Peyer's patch (tissue), 4 donors: Measurements from ENCODE around the gene TES. TPM values are rescaled to one million over a fixed set of nuclear protein-coding genes. Genes with fewer than 3 reads are reported as not detected.

Source experiments
- DNase-seq, 3 donors: peaks; one replicate each; pipeline ENCODE4 v3.0.0-alpha.2; 2017 to 2019
- H3K27ac ChIP-seq, 4 donors: fragments of 200-600 bp; sonication (generic); one replicate each; pipeline ENCODE4 v1.5.1; 2016 to 2019
- H3K27me3 ChIP-seq, 2 donors: fragments of 200-600 bp; sonication (generic); one replicate each; pipeline ENCODE4 v1.5.1; 2019
- H3K36me3 ChIP-seq, 3 donors: fragments of 200-600 bp; sonication (generic); one replicate each; pipeline ENCODE4 v1.5.1; 2016 to 2019
- H3K4me1 ChIP-seq, 4 donors: fragments of 200-600 bp; sonication (generic); one replicate each; pipeline ENCODE4 v1.5.1; 2016 to 2019
- H3K4me3 ChIP-seq, 4 donors: fragments of 200-600 bp; sonication (generic); 1 replicate in 3 of 4; 2 replicates in 1 of 4; pipeline ENCODE4 v1.5.1; 2016 to 2019; ENCODE audit warnings: mild to moderate bottlenecking in 1 of 4
- H3K9me3 ChIP-seq, 4 donors: fragments of 200-600 bp; sonication (generic); one replicate each; pipeline ENCODE4 v1.5.1; 2016 to 2019; ENCODE audit warnings: mild to moderate bottlenecking in 1 of 4
- POLR2A ChIP-seq, 2 donors: fragments of 450-650 bp; IDR thresholded peaks; one replicate each; pipeline ENCODE4 v1.5.1; 2017; ENCODE audit warnings: antibody characterized with exemption in 2 of 2, mild to moderate bottlenecking in 2 of 2, moderate library complexity in 2 of 2
- total RNA-seq, 4 donors: library from RNA; depleted of rRNA; stranded (reverse); fragments of >200 nt; gene quantifications; one replicate each; pipeline ENCODE4 v1.1.0, GENCODE V29; 2016
- TF ChIP-seq, protein P1 (sequence below), 6 experiments: fragments of 450-650 bp in 4 of 6; fragments of 200-600 bp in 2 of 6; sonication (generic) in 1 of 6; IDR thresholded peaks; one replicate each; pipeline ENCODE4 v1.5.1; 2017 to 2019; ENCODE audit warnings: antibody characterized with exemption in 6 of 6, mild to moderate bottlenecking in 3 of 6, moderate library complexity in 1 of 6

The TES gene
- total RNA-seq, 4 donors from 2014 or later: 62.7 to 97.4 (median 69.6) TPM

DNA sequence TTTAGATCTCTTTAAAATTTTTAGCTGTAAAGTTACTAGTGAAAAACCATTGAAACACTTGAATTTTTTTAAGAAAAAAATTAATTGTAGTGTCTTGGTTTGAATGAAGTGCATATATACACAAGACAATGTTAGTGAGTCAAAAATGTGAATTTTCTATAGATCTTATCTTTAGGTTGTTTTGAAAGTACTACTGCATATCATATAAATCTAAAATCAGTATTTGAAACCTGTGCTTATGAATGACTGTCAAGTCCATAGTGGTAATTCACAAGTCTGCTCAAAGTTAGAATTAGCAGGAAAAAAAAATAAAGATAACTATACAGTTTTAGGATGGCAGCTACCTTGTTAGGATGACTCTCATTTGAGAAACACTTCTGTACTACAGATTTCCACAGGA lies 25.0 kb downstream of the TES start:
- Histone ChIP-seq H3K4me1 (peaks cover 0 to 30% (median 3%) of the 10 kb centered on the region in 4 donors), H3K4me3 (no peak overlapping the region)

DNA sequence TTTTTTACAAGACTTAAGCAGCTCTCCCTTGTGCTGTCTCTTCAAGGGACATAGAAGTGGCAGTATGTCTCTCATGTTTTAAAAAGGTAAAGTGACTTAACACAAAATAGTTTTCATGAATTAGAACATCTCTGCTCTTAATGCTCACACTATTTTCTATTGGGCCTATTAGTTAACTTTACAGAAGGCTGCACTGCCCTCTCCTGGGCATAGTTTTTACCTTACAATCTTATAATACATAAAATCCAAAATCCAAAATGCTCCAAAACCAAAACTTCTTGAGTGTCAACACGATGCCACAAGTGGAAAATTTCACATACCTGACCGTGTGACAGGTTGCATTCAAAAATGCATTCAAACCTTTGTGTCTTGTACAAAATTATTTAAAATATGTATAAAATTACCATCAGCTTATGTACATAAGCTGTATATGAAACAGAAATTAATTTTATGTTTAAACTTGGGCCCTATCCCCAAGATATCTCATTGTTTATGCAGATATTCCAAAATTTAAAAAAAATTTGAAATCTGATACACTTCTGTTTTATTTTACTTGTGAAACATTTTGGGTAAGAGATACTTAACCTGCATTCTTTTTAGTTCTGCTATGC lies 25.8 kb downstream of the TES start:
- Histone ChIP-seq H3K9me3 (no peaks in the 10 kb centered on the region), H3K27ac (no peak overlapping the region), H3K4me3 (no peak overlapping the region), H3K4me1 (peaks cover 0 to 25% (median 3%) of the 10 kb centered on the region in 4 donors), H3K36me3 (peaks cover 0 to 7% (median 0%) of the 10 kb centered on the region in 3 donors), H3K27me3 (no peaks in the 10 kb centered on the region)
- peak in 2 of 3 donors; percentile 62 to 79 for DNase-seq
- TF ChIP-seq, protein P1, sequence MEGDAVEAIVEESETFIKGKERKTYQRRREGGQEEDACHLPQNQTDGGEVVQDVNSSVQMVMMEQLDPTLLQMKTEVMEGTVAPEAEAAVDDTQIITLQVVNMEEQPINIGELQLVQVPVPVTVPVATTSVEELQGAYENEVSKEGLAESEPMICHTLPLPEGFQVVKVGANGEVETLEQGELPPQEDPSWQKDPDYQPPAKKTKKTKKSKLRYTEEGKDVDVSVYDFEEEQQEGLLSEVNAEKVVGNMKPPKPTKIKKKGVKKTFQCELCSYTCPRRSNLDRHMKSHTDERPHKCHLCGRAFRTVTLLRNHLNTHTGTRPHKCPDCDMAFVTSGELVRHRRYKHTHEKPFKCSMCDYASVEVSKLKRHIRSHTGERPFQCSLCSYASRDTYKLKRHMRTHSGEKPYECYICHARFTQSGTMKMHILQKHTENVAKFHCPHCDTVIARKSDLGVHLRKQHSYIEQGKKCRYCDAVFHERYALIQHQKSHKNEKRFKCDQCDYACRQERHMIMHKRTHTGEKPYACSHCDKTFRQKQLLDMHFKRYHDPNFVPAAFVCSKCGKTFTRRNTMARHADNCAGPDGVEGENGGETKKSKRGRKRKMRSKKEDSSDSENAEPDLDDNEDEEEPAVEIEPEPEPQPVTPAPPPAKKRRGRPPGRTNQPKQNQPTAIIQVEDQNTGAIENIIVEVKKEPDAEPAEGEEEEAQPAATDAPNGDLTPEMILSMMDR (IDR thresholded peaks at IDR 0.05): peak; percentile 20 to 79 (median 58)
- TF ChIP-seq POLR2A (IDR thresholded peaks at IDR 0.05): no peak

More for the DNA sequence above, 25.0 kb downstream of the TES start:
- TF ChIP-seq, protein P1 (IDR thresholded peaks at IDR 0.05): no peak
- TF ChIP-seq POLR2A (IDR thresholded peaks at IDR 0.05): no peak
- no peaks in the 10 kb centered on the region for H3K27me3 ChIP-seq
- H3K27ac ChIP-seq: no peak overlapping the region
- peaks cover 0 to 7% (median 0%) of the 10 kb centered on the region in 3 donors for H3K36me3 ChIP-seq
- no peaks in the 10 kb centered on the region for H3K9me3 ChIP-seq
- no peak for DNase-seq

DNA sequence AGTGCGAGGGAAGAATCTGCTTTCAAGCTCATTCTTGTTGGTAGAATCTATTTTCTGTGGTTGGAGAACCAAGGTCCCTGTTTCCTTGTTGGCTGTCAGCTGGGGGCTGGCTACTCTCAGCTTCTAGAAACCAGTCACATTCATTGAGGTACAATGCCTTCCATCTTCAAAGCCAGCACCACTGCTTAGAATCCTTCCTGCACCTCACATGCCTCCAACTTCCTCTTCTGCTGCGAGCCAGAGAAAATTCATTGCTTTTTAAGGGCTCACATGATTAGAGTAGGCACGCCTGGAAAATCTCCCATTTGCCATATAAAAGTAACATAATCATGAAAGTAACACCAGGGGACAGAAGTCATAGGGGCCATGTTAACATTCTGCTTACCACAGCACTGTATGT lies 28.7 kb downstream of the TES start:
- Histone ChIP-seq H3K4me1 (peaks cover 0 to 23% (median 0%) of the 10 kb centered on the region in 4 donors), H3K27ac (peak overlapping the region in 1 of 4 donors; percentile 28), H3K9me3 (no peaks in the 10 kb centered on the region), H3K4me3 (no peak overlapping the region), H3K36me3 (peaks cover 0 to 7% (median 0%) of the 10 kb centered on the region in 3 donors), H3K27me3 (no peaks in the 10 kb centered on the region)
- TF ChIP-seq, protein P1 (IDR thresholded peaks at IDR 0.05): no peak
- no peak for TF ChIP-seq POLR2A (IDR thresholded peaks at IDR 0.05)
- DNase-seq: no peak

DNA sequence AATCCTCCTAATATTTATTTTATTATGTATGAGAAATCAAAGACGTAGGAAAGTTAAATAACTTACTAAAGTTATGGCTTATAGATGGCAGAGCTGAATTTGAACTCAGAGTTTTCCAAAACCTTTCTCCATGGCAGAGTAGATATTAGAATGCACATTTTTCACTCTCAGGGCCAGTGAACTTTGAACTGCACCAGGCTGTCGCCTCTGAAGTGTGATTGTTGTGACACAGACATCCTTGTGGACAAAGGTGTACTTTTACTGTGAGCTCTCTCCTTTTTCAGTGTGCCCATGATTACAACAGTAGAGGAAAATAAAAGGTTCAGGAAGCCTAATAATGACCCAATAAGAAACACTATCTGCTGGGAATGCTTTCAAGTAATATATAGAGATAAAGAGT lies 29.1 kb downstream of the TES start:
- Histone ChIP-seq H3K27me3 (no peaks in the 10 kb centered on the region), H3K4me1 (peaks cover 0 to 23% (median 0%) of the 10 kb centered on the region in 4 donors), H3K9me3 (no peaks in the 10 kb centered on the region), H3K4me3 (no peak overlapping the region), H3K36me3 (peaks cover 0 to 10% (median 0%) of the 10 kb centered on the region in 3 donors), H3K27ac (peak overlapping the region in 1 of 4 donors; percentile 28)
- no peak for TF ChIP-seq POLR2A (IDR thresholded peaks at IDR 0.05)
- TF ChIP-seq, protein P1 (IDR thresholded peaks at IDR 0.05): peak in 3 of 6 experiments; percentile 24 to 28 (median 25)
- DNase-seq: peak in 1 of 3 donors; percentile 60

DNA sequence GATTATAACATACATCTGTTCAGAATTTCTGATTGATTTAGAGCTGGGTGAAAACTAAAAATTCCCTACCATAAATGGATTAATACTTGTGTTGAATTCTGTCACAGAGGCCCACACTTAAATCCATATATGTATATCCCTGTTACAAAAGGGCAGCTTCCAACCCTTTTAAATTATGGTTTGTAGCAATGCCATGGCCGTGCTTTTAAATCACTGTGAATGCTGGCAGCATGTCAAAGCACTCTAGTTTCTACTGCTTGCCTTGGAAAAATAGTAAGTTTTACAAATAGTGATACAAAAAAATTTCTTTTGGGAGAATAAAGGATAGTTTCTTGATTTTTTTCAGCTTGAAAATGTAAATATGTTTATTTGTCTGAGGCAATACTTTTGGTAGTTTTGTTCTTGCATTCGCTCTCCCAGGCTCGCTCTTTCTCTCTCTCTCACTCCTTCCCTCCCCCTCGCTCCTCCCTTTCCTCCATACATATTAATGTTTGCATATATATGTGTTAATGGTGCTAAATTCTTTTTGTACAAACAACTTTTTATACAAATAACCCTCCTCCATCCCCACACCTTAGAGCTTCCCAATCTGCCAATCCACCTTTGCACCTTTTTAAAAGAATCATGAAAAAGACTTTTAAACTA lies 29.8 kb downstream of the TES start:
- Histone ChIP-seq H3K4me3 (no peak overlapping the region), H3K36me3 (peaks cover 0 to 18% (median 0%) of the 10 kb centered on the region in 3 donors), H3K27ac (no peak overlapping the region), H3K27me3 (no peaks in the 10 kb centered on the region), H3K4me1 (peaks cover 0 to 23% (median 0%) of the 10 kb centered on the region in 4 donors), H3K9me3 (no peaks in the 10 kb centered on the region)
- no peak for TF ChIP-seq POLR2A (IDR thresholded peaks at IDR 0.05)
- TF ChIP-seq, protein P1 (IDR thresholded peaks at IDR 0.05): no peak
- no peak for DNase-seq
